HepG2 (cell line): ENCODE data around the gene NAT9. TPM values are rescaled to one million over a fixed set of nuclear protein-coding genes. Genes with fewer than 3 reads are reported as not detected.
A peak's percentile ranks its signal among the peaks of the same experiment; 100 is the strongest.

Experiments used
- BRD4 ChIP-seq: sonication (generic); formaldehyde crosslinking; IDR thresholded peaks from 2 replicates; pipeline ENCODE4 v1.4.0; 2020; ENCODE audit warnings: missing genetic modification reagents
- DRAP1 ChIP-seq: IDR thresholded peaks from 2 replicates; pipeline ENCODE4 v1.6.1; 2016; ENCODE audit warnings: missing genetic modification reagents, missing compliant biosample characterization
- FOXP1 ChIP-seq, 2 experiments: fragments of 450-650 bp in 1 of 2; IDR thresholded peaks; 2 replicates each; pipeline ENCODE4 v1.6.1; 2017 to 2018; ENCODE audit warnings: antibody characterized with exemption in 1 of 2
- HDAC2 ChIP-seq: sonication (generic); formaldehyde crosslinking; IDR thresholded peaks from 2 replicates; pipeline ENCODE4 v1.4.0; 2020; ENCODE audit warnings: missing genetic modification reagents
- HHEX ChIP-seq: IDR thresholded peaks from 2 replicates; pipeline ENCODE4 v1.6.1; 2016; ENCODE audit warnings: control low read depth
- MAX ChIP-seq: IDR thresholded peaks from 2 replicates; pipeline ENCODE4 v1.6.1; 2012; ENCODE audit warnings: inconsistent platforms
- NCOA1 ChIP-seq: sonication (generic); formaldehyde crosslinking; IDR thresholded peaks from 2 replicates; pipeline ENCODE4 v1.9.0; 2021; ENCODE audit warnings: missing genetic modification reagents
- NFATC3 ChIP-seq: sonication (generic); formaldehyde crosslinking; IDR thresholded peaks from 2 replicates; pipeline ENCODE4 v1.5.1; 2020; ENCODE audit warnings: mild to moderate bottlenecking, missing genetic modification reagents
- RORA ChIP-seq: sonication (generic); formaldehyde crosslinking; IDR thresholded peaks from 2 replicates; pipeline ENCODE4 v1.5.0; 2020; ENCODE audit warnings: mild to moderate bottlenecking, missing genetic modification reagents, moderate library complexity
- SCMH1 ChIP-seq: sonication (generic); formaldehyde crosslinking; IDR thresholded peaks from 2 replicates; pipeline ENCODE4 v1.9.0; 2021; ENCODE audit warnings: missing genetic modification reagents, mild to moderate bottlenecking, borderline replicate concordance
- TIGD3 ChIP-seq: sonication (generic); formaldehyde crosslinking; IDR thresholded peaks from 2 replicates; pipeline ENCODE4 v1.5.1; 2020; ENCODE audit warnings: mild to moderate bottlenecking, missing genetic modification reagents, borderline replicate concordance
- ZFP41 ChIP-seq: sonication (generic); formaldehyde crosslinking; IDR thresholded peaks from 2 replicates; pipeline ENCODE4 v1.4.0; 2020; ENCODE audit warnings: mild to moderate bottlenecking, missing genetic modification reagents, borderline replicate concordance
- ZNF225 ChIP-seq: sonication (generic); formaldehyde crosslinking; IDR thresholded peaks from 2 replicates; pipeline ENCODE4 v1.4.0; 2020; ENCODE audit warnings: mild to moderate bottlenecking, missing genetic modification reagents
- ZNF367 ChIP-seq: sonication (generic); formaldehyde crosslinking; IDR thresholded peaks from 2 replicates; pipeline ENCODE4 v1.4.0; 2020; ENCODE audit warnings: missing genetic modification reagents, borderline replicate concordance
- ZNF383 ChIP-seq: sonication (generic); formaldehyde crosslinking; IDR thresholded peaks from 2 replicates; pipeline ENCODE4 v1.4.0; 2020; ENCODE audit warnings: missing genetic modification reagents, mild to moderate bottlenecking, borderline replicate concordance
- ZNF484 ChIP-seq: sonication (generic); formaldehyde crosslinking; IDR thresholded peaks from 2 replicates; pipeline ENCODE4 v1.5.1; 2020; ENCODE audit warnings: mild to moderate bottlenecking, low read depth, missing genetic modification reagents, borderline replicate concordance
- ZNF670 ChIP-seq: sonication (generic); formaldehyde crosslinking; IDR thresholded peaks from 2 replicates; pipeline ENCODE4 v1.8.0; 2022; ENCODE audit warnings: mild to moderate bottlenecking, missing genetic modification reagents, borderline replicate concordance
- ZNF678 ChIP-seq: sonication (generic); formaldehyde crosslinking; IDR thresholded peaks from 2 replicates; pipeline ENCODE4 v1.4.0; 2020; ENCODE audit warnings: mild to moderate bottlenecking, missing genetic modification reagents
- ZSCAN25 ChIP-seq: sonication (generic); formaldehyde crosslinking; IDR thresholded peaks from 2 replicates; pipeline ENCODE4 v1.8.0; 2022; ENCODE audit warnings: mild to moderate bottlenecking, missing genetic modification reagents
- polyA plus RNA-seq, 8 experiments: library from polyadenylated mRNA; depleted of rRNA in 3 of 8; stranded (reverse) in 7 of 8; unstranded in 1 of 8; fragments of >200 nt; fragmentation: Illumina TruSeq in 4 of 8; extraction: Trizol in 4 of 8; gene quantifications; 2 replicates each; pipeline versions ENCODE4 v1.2.1 to v1.2.3, GENCODE V29; 2011 to 2016; ENCODE audit warnings: low read depth in 4 of 8, missing spikeins in 1 of 8, mixed read lengths in 1 of 8; ENCODE audit not compliant: insufficient read depth in 1 of 8
- total RNA-seq, 5 experiments: library from RNA; depleted of rRNA; stranded (reverse); fragments of >200 nt; fragmentation: Illumina TruSeq; extraction: Trizol; gene quantifications; 2 replicates each; pipeline ENCODE4 v1.2.3, GENCODE V29; 2016; ENCODE audit warnings: low read depth in 1 of 5
- TF ChIP-seq, protein P1 (sequence below): sonication (generic); formaldehyde crosslinking; IDR thresholded peaks from 2 replicates; pipeline ENCODE4 v1.9.0; 2021; ENCODE audit warnings: missing genetic modification reagents, mild to moderate bottlenecking, borderline replicate concordance
- TF ChIP-seq, protein P2 (sequence below): sonication (generic); formaldehyde crosslinking; IDR thresholded peaks from 2 replicates; pipeline ENCODE4 v1.4.0; 2020; ENCODE audit warnings: missing genetic modification reagents, low read depth, mild to moderate bottlenecking, borderline replicate concordance
- TF ChIP-seq, protein P3 (sequence below): sonication (generic); formaldehyde crosslinking; IDR thresholded peaks from 2 replicates; pipeline ENCODE4 v1.5.0; 2020; ENCODE audit warnings: mild to moderate bottlenecking, missing genetic modification reagents

Gene NAT9
- total and polyA plus RNA-seq, 2 of the 13 experiments (the other 11 are each of a cell fraction or from before 2014, with no cell fraction given): 39.7 to 44.2 TPM

- TF ChIP-seq ZFP41 (CRISPR knock-in tag) (no peak), NCOA1 (CRISPR knock-in tag) (0 out of 2 replicates have a peak, but pooled peaks have one; percentile 45), TIGD3 (no peak), ZSCAN25 (CRISPR knock-in tag) (peak; percentile 100), ZNF670 (no peak), ZNF678 (CRISPR knock-in tag) (no peak), HDAC2 (CRISPR knock-in tag) (peak; percentile 88), ZNF484 (CRISPR knock-in tag) (no peak), DRAP1 (CRISPR knock-in tag) (peak; percentile 61), MAX (peak; percentile 54), NFATC3 (CRISPR knock-in tag) (no peak), ZNF225 (no peak), FOXP1 (IDR thresholded peaks at IDR 0.05) (no peak), FOXP1 (CRISPR knock-in tag; IDR thresholded peaks at IDR 0.05) (peak; percentile 43; the same call in 1 of the 2 replicates), ZNF383 (CRISPR knock-in tag) (no peak), SCMH1 (CRISPR knock-in tag) (no peak), RORA (no peak), ZNF367 (peak; percentile 40; the same call in 1 of the 2 replicates), HHEX (CRISPR knock-in tag) (no peak; the same call in none of the 2 replicates), BRD4 (CRISPR knock-in tag) (no peak)
- TF ChIP-seq, protein P1, sequence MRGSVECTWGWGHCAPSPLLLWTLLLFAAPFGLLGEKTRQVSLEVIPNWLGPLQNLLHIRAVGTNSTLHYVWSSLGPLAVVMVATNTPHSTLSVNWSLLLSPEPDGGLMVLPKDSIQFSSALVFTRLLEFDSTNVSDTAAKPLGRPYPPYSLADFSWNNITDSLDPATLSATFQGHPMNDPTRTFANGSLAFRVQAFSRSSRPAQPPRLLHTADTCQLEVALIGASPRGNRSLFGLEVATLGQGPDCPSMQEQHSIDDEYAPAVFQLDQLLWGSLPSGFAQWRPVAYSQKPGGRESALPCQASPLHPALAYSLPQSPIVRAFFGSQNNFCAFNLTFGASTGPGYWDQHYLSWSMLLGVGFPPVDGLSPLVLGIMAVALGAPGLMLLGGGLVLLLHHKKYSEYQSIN (CRISPR knock-in tag): no peak
- TF ChIP-seq, protein P2, sequence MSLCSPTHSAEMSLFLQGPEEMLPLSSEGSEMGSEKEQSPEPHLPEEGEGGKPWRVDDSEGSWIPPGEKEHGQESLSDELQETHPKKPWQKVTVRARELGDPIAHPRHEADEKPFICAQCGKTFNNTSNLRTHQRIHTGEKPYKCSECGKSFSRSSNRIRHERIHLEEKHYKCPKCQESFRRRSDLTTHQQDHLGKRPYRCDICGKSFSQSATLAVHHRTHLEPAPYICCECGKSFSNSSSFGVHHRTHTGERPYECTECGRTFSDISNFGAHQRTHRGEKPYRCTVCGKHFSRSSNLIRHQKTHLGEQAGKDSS (CRISPR knock-in tag): peak; percentile 46; the same call in 1 of the 2 replicates
- TF ChIP-seq, protein P3, sequence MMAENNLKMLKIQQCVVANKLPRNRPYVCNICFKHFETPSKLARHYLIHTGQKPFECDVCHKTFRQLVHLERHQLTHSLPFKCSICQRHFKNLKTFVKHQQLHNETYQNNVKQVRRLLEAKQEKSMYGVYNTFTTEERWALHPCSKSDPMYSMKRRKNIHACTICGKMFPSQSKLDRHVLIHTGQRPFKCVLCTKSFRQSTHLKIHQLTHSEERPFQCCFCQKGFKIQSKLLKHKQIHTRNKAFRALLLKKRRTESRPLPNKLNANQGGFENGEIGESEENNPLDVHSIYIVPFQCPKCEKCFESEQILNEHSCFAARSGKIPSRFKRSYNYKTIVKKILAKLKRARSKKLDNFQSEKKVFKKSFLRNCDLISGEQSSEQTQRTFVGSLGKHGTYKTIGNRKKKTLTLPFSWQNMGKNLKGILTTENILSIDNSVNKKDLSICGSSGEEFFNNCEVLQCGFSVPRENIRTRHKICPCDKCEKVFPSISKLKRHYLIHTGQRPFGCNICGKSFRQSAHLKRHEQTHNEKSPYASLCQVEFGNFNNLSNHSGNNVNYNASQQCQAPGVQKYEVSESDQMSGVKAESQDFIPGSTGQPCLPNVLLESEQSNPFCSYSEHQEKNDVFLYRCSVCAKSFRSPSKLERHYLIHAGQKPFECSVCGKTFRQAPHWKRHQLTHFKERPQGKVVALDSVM (CRISPR knock-in tag): peak; percentile 92
These were observed 12.4 kb downstream of the NAT9 start (continued) for GRCh38 chr17:74763565-74764387.
